Measurements from ENCODE around the gene ERC1. TPM values are rescaled to one million over a fixed set of nuclear protein-coding genes. Genes with fewer than 3 reads are reported as not detected.

Gene ERC1
- total RNA-seq, 1 experiment from 2014 or later = 12.3 TPM

DNA sequence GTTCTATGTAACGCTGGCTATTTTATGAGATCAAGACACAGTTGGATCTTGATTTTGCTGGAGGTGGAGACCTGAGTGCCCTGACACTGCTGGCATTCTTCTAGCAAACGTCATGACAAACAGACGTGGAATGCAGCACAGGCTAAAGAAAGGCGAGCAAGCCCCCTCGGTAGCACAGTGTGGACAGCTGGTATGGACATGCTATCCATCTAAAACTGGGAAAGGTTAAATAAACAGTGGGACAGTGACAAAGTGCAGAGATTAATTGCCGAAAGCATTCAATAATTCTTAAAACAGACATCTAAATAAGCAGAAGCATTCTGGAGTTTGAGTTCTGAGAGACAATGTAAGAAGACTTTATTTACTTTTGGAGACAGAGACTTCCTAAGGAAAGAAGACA lies 366.1 kb downstream of the ERC1 start:
- ChIA-PET POLR2A (ENCODE audit: unreplicated experiment) (no interaction called here), CTCF (no interaction called here)
- no peak for DNase-seq
- Histone ChIP-seq H4K20me1 (ENCODE audit: low read length) (no peaks in the 10 kb centered on the region), H3K27me3 (ENCODE audit: low read length) (no peaks in the 10 kb centered on the region), H3K4me3 (ENCODE audit: low read length) (no peak overlapping the region), H3K9me3 (ENCODE audit: low read length) (no peaks in the 10 kb centered on the region), H2AFZ (ENCODE audit: low read length) (no peak overlapping the region), H3K9ac (ENCODE audit: low read length) (no peak overlapping the region), H3K36me3 (ENCODE audit: low read depth, low read length) (no peaks in the 10 kb centered on the region), H3K4me1 (ENCODE audit: insufficient read depth, low read length) (no peaks in the 10 kb centered on the region), H3K79me2 (ENCODE audit: low read length) (no peaks in the 10 kb centered on the region), H3F3A (ENCODE audit: low read length, unreplicated experiment) (no peaks in the 10 kb centered on the region), H3K27ac (ENCODE audit: low read length) (no peak overlapping the region), H3K9me2 (replicated peaks; ENCODE audit: low read length) (no peaks in the 10 kb centered on the region), H3K4me2 (ENCODE audit: low read length) (no peak overlapping the region)
- TF ChIP-seq, protein P1, sequence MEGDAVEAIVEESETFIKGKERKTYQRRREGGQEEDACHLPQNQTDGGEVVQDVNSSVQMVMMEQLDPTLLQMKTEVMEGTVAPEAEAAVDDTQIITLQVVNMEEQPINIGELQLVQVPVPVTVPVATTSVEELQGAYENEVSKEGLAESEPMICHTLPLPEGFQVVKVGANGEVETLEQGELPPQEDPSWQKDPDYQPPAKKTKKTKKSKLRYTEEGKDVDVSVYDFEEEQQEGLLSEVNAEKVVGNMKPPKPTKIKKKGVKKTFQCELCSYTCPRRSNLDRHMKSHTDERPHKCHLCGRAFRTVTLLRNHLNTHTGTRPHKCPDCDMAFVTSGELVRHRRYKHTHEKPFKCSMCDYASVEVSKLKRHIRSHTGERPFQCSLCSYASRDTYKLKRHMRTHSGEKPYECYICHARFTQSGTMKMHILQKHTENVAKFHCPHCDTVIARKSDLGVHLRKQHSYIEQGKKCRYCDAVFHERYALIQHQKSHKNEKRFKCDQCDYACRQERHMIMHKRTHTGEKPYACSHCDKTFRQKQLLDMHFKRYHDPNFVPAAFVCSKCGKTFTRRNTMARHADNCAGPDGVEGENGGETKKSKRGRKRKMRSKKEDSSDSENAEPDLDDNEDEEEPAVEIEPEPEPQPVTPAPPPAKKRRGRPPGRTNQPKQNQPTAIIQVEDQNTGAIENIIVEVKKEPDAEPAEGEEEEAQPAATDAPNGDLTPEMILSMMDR (conservative IDR thresholded peaks at IDR 0.05; ENCODE audit: low read depth, low read length) = no peak
- intact Hi-C loops (cut with micrococcal nuclease) = no loop called here
- ATAC-seq = no peak
- BruUV-seq (replicated peaks) = no TSS peak

DNA sequence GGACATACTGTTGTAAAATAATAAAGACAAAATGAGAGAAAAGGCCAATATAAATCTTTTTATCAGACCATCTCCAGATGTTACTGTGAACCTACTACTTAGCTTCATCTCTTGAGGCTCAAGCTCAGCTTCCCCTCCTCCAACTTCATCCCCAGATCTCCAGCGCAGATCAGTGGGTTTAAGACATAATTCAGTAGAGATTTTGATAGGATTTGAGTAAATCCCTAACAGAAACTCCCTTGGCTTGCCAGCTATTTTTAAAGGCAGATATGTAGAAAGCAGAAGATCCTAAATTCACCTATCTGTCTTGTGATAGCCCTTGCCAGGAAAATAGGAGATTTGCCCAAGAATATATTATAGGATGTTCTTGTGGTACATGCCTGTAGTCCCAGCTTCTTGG lies 366.7 kb downstream of the ERC1 start:
- CTCF ChIA-PET = no interaction called here

DNA sequence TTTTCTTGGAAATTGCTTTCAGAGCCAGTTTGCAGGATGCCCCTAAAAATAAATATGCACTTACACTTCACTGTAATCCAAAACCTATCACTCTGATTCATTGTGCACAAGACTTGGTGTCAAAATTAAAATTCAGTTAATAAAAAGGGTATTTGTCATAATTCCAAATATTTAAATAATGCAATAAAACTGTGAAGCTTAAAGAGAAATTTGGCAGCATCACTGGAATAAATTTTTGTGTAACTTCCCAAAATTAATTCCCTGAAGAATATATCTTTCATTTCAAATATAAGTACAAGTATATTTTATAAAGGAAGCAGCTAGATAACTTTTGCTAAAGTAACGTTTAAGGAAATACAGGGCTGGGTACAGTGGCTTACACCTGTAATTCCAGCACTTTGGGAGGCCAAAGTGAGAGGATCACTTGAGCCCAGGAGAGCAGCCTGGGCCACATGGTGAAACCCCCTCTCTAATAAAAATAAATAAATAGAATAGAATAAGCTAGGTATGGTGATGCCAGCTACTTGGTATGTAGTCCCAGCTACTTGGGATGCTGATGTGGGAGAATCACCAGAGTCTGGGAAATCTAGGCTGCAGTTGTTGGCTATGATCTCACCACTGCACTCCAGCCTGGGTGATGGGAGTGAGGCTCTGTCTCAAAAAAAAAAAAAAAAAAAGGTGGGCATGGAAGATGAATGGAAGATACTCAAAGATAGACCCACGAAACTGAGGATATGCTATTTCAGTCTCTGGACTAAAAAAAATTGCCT lies 369.6 kb downstream of the ERC1 start:
- no TSS peak for BruUV-seq (replicated peaks)

More for the DNA sequence above, 366.7 kb downstream of the ERC1 start:
- no peaks in the 10 kb centered on the region for H3K9me3 ChIP-seq (ENCODE audit: low read length)
- H3K36me3 ChIP-seq (ENCODE audit: low read depth, low read length) = no peaks in the 10 kb centered on the region
- BruUV-seq (replicated peaks) = no TSS peak
- H3K27ac ChIP-seq (ENCODE audit: low read length) = no peak overlapping the region
- H3K4me2 ChIP-seq (ENCODE audit: low read length) = no peak overlapping the region
- no peaks in the 10 kb centered on the region for H3K79me2 ChIP-seq (ENCODE audit: low read length)
- POLR2A ChIA-PET (ENCODE audit: unreplicated experiment) = no interaction called here
- H3K4me1 ChIP-seq (ENCODE audit: insufficient read depth, low read length) = no peaks in the 10 kb centered on the region
- TF ChIP-seq, protein P1 (conservative IDR thresholded peaks at IDR 0.05; ENCODE audit: low read depth, low read length) = no peak
- TF ChIP-seq EZH2phosphoT487 (IDR thresholded peaks at IDR 0.05; ENCODE audit: borderline replicate concordance, low read length) (no peak), EZH2 (IDR thresholded peaks at IDR 0.05; ENCODE audit: low read length, unreplicated experiment) (no peak)
- no peak for DNase-seq
- H2AFZ ChIP-seq (ENCODE audit: low read length) = no peak overlapping the region
- no peaks in the 10 kb centered on the region for H3K9me2 ChIP-seq (replicated peaks; ENCODE audit: low read length)
- H3K27me3 ChIP-seq (ENCODE audit: low read length) = no peaks in the 10 kb centered on the region
- no peak for ATAC-seq
- H3K4me3 ChIP-seq (ENCODE audit: low read length) = no peak overlapping the region
- no peak overlapping the region for H3K9ac ChIP-seq (ENCODE audit: low read length)
- no peaks in the 10 kb centered on the region for H4K20me1 ChIP-seq (ENCODE audit: low read length)
- no peaks in the 10 kb centered on the region for H3F3A ChIP-seq (ENCODE audit: low read length, unreplicated experiment)
- intact Hi-C loops (cut with micrococcal nuclease) = no loop called here

More for the DNA sequence above, 369.6 kb downstream of the ERC1 start:
- Histone ChIP-seq H3K9me3 (ENCODE audit: low read length) (no peaks in the 10 kb centered on the region), H3K9ac (ENCODE audit: low read length) (no peak overlapping the region), H3K9me2 (replicated peaks; ENCODE audit: low read length) (no peaks in the 10 kb centered on the region), H4K20me1 (ENCODE audit: low read length) (no peaks in the 10 kb centered on the region), H3K79me2 (ENCODE audit: low read length) (no peaks in the 10 kb centered on the region), H3K27me3 (ENCODE audit: low read length) (no peaks in the 10 kb centered on the region), H3K36me3 (ENCODE audit: low read depth, low read length) (no peaks in the 10 kb centered on the region), H2AFZ (ENCODE audit: low read length) (no peak overlapping the region), H3F3A (ENCODE audit: low read length, unreplicated experiment) (no peaks in the 10 kb centered on the region), H3K4me2 (ENCODE audit: low read length) (no peak overlapping the region), H3K4me3 (ENCODE audit: low read length) (no peak overlapping the region), H3K4me1 (ENCODE audit: insufficient read depth, low read length) (no peaks in the 10 kb centered on the region), H3K27ac (ENCODE audit: low read length) (no peak overlapping the region)
- TF ChIP-seq, protein P1 (conservative IDR thresholded peaks at IDR 0.05; ENCODE audit: low read depth, low read length) = no peak
- TF ChIP-seq EZH2phosphoT487 (IDR thresholded peaks at IDR 0.05; ENCODE audit: borderline replicate concordance, low read length) (no peak), EZH2 (IDR thresholded peaks at IDR 0.05; ENCODE audit: low read length, unreplicated experiment) (no peak)
- POLR2A ChIA-PET (ENCODE audit: unreplicated experiment) = interaction anchor here (0.6 kb wide), 1 partner anchor 36 kb away, joined by 3 read pairs; no protein-coding TSS in a partner anchor
- intact Hi-C loops (cut with micrococcal nuclease) = no loop called here
- ATAC-seq (no peak), DNase-seq (no peak)
- CTCF ChIA-PET = no interaction called here
